Neuronal stem cell (in vitro differentiated cells): ENCODE measurements around the gene LIM2.

ENCODE experiments used
- DNase-seq: peaks from one replicate; pipeline ENCODE4 v3.0.0-alpha.2; 2013; ENCODE audit warnings: low spot score
- H2AFZ ChIP-seq: one replicate; pipeline ENCODE4 v1.6.1; 2013; ENCODE audit warnings: mild to moderate bottlenecking, low read length, inconsistent platforms
- H2AK5ac ChIP-seq: 2 replicates; pipeline ENCODE4 v1.6.1; 2013; ENCODE audit warnings: low read depth, mild to moderate bottlenecking, inconsistent platforms, low read length, moderate library complexity, mixed read lengths
- H2BK120ac ChIP-seq: 2 replicates; pipeline ENCODE4 v1.6.1; 2013; ENCODE audit warnings: low read depth, mild to moderate bottlenecking, inconsistent platforms, low read length, moderate library complexity, mixed read lengths
- H2BK12ac ChIP-seq: one replicate; pipeline ENCODE4 v1.6.1; 2013; ENCODE audit warnings: low read length, inconsistent platforms
- H2BK15ac ChIP-seq: 2 replicates; pipeline ENCODE4 v1.6.1; 2013; ENCODE audit warnings: mild to moderate bottlenecking, low read length, inconsistent platforms, mixed read lengths
- H2BK5ac ChIP-seq: one replicate; pipeline ENCODE4 v1.6.1; 2013; ENCODE audit warnings: inconsistent platforms, mild to moderate bottlenecking, low read length, moderate library complexity
- H3K14ac ChIP-seq: one replicate; pipeline ENCODE4 v1.6.1; 2013; ENCODE audit warnings: low read length, inconsistent platforms
- H3K18ac ChIP-seq: 2 replicates; pipeline ENCODE4 v1.6.1; 2013; ENCODE audit warnings: low read length, inconsistent platforms
- H3K23ac ChIP-seq: 2 replicates; pipeline ENCODE4 v1.6.1; 2013; ENCODE audit warnings: low read depth, mild to moderate bottlenecking, mixed read lengths, low read length, inconsistent platforms; ENCODE audit not compliant: poor library complexity
- H3K27ac ChIP-seq: replicated peaks from 3 replicates; pipeline ENCODE4 v1.5.1; 2013; ENCODE audit warnings: low read length, inconsistent platforms
- H3K27me3 ChIP-seq, 3 experiments: 2 replicates each; pipeline ENCODE4 v1.6.1; 2013; ENCODE audit warnings: low read length in 3 of 3, mild to moderate bottlenecking in 2 of 3, inconsistent platforms in 1 of 3, low read depth in 1 of 3, mixed read lengths in 1 of 3, moderate library complexity in 1 of 3; ENCODE audit not compliant: control insufficient read depth in 3 of 3, insufficient read depth in 3 of 3
- H3K36me3 ChIP-seq, 2 donors: replicated peaks in 1 of 2; 2 replicates each; pipeline ENCODE4 v1.6.1; 2013; ENCODE audit warnings: low read length in 2 of 2; ENCODE audit not compliant: control insufficient read depth in 2 of 2, insufficient read depth in 2 of 2
- H3K4ac ChIP-seq: 2 replicates; pipeline ENCODE4 v1.6.1; 2013; ENCODE audit warnings: inconsistent platforms, mild to moderate bottlenecking, low read length, moderate library complexity
- H3K4me1 ChIP-seq, 2 donors: 1 replicate in 1 of 2; 2 replicates in 1 of 2; pipeline ENCODE4 v1.6.1; 2013; ENCODE audit warnings: low read length in 2 of 2, low read depth in 1 of 2; ENCODE audit not compliant: control insufficient read depth in 2 of 2, insufficient read depth in 1 of 2
- H3K4me2 ChIP-seq: one replicate; pipeline ENCODE4 v1.6.1; 2013; ENCODE audit warnings: mild to moderate bottlenecking, low read length, inconsistent platforms; ENCODE audit not compliant: insufficient read depth, poor library complexity, severe bottlenecking
- H3K4me3 ChIP-seq, 2 donors: 2 replicates each; pipeline ENCODE4 v1.5.1; 2013; ENCODE audit warnings: low read length in 2 of 2, mild to moderate bottlenecking in 2 of 2, inconsistent platforms in 1 of 2, moderate library complexity in 1 of 2
- H3K79me1 ChIP-seq: one replicate; pipeline ENCODE4 v1.6.1; 2013; ENCODE audit warnings: low read depth, mild to moderate bottlenecking, inconsistent platforms, low read length, moderate library complexity
- H3K9ac ChIP-seq: one replicate; pipeline ENCODE4 v1.6.1; 2013; ENCODE audit warnings: mild to moderate bottlenecking, low read depth, low read length, inconsistent platforms; ENCODE audit not compliant: poor library complexity
- H3K9me3 ChIP-seq, 2 donors: replicated peaks in 1 of 2; 2 replicates each; pipeline versions ENCODE3 to v1.6.1; 2013; ENCODE audit warnings: low read length in 2 of 2, mild to moderate bottlenecking in 2 of 2, inconsistent platforms in 1 of 2, low read depth in 1 of 2, mixed read lengths in 1 of 2, moderate library complexity in 1 of 2; ENCODE audit not compliant: control insufficient read depth in 2 of 2, insufficient read depth in 1 of 2
- H4K8ac ChIP-seq: one replicate; pipeline ENCODE4 v1.6.1; 2013; ENCODE audit warnings: low read depth, mild to moderate bottlenecking, inconsistent platforms, low read length, moderate library complexity
- H4K91ac ChIP-seq: one replicate; pipeline ENCODE4 v1.6.1; 2013; ENCODE audit warnings: low read length, low read depth, mild to moderate bottlenecking, inconsistent platforms; ENCODE audit not compliant: poor library complexity
- WGBS, 2 donors: extraction: QIAGEN DNeasy Blood & Tissue Kit; methylation state at CpG; one replicate each; pipeline ENCODE4 v1.1.7; 2013; ENCODE audit warnings: missing lambda C conversion rate in 2 of 2, mixed read lengths in 1 of 2; ENCODE audit not compliant: insufficient read length in 2 of 2, insufficient replicate concordance in 1 of 2; ENCODE audit errors: extremely low coverage in 2 of 2; 5-methylcytosine and 5-hydroxymethylcytosine counted together

Gene LIM2

GRCh38 chr19:51365965-51366388 is 21.8 kb downstream of the LIM2 start, which contains the start of gene ETFB:
TSS of gene ETFB (minus strand) at chr19:51366388. CDS start at chr19:51366326, 62 bp downstream.
- Histone ChIP-seq H2AFZ (peak within 1 kb of the TSS; percentile 88), H3K4me3 (peak within 1 kb of the TSS; percentile 70 to 93), H3K9ac (peak within 1 kb of the TSS; percentile 95), H3K27me3 (peaks cover 0 to 5% (median 0%) of the 10 kb centered on the region in 3 experiments), H3K79me1 (peaks cover 4% of the 10 kb centered on the region), H3K4me1 (peaks cover 12 to 15% of the 10 kb centered on the region in 2 donors), H2BK5ac (peak within 1 kb of the TSS; percentile 99), H2BK120ac (peak within 1 kb of the TSS; percentile 21), H3K4ac (no peak within 1 kb of the TSS), H3K9me3 (no peaks in the 10 kb centered on the region), H2BK12ac (peak within 1 kb of the TSS; percentile 73), H3K23ac (peak within 1 kb of the TSS; percentile 93), H3K27ac (peak within 1 kb of the TSS; percentile 94), H3K14ac (peak within 1 kb of the TSS; percentile 49), H4K91ac (peak within 1 kb of the TSS; percentile 43), H2BK15ac (peak within 1 kb of the TSS; percentile 100), H3K18ac (peak within 1 kb of the TSS; percentile 97), H3K4me2 (peak within 1 kb of the TSS; percentile 94), H3K36me3 (no peaks in the 10 kb centered on the region), H2AK5ac (peak within 1 kb of the TSS; percentile 98), H4K8ac (no peak within 1 kb of the TSS)
- WGBS, 2 donors = no CpG with 5 or more reads among the region's 27 CpGs
- peak; percentile 24 for DNase-seq

DNA sequence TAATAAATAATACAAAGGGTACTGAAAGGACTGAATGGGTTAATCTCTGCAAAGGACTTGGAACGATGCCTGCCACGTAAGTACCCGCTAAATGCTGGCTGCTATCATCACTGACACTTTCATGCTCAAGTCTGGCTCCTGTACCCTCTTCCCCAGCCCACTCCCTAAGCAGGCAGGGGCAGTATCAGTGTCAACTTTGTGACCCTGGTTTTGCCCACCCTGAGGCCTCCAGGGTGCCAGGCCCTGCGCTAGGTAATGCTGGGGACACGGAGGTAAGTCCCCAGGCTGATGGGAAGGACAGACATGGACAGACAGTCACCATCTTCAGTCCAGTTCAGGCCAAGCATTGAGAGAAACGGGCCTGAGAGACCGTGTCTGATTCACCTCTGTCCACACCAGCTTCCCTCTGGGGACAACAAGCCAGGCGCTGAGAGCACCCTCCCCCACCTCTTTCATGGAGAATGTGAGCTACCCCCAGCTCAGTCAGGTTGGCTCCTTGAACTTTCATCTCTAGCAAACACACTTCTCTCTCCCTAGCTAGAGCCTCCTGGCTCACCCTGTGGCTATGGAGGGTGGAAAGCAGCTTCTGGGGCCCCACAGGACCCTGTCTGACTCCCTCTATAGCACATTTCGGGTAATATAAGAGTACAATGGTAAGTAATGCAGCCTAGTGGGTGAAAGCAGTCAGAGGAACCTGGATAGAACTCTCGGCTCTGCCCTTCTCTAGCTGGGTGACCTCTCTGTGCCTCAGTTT is 22.4 kb downstream of the LIM2 start:
- H2BK15ac ChIP-seq = peak overlapping the region; percentile 18
- H3K4me1 ChIP-seq = peaks cover 12 to 15% of the 10 kb centered on the region in 2 donors
- H3K9me3 ChIP-seq = no peaks in the 10 kb centered on the region
- H4K91ac ChIP-seq = peak overlapping the region; percentile 43
- no peak overlapping the region for H3K23ac ChIP-seq
- H3K27ac ChIP-seq = no peak overlapping the region
- no CpG with 5 or more reads among the region's 10 CpGs for WGBS, 2 donors
- peak overlapping the region; percentile 92 for H2AK5ac ChIP-seq
- H2BK12ac ChIP-seq = peak overlapping the region; percentile 2
- H4K8ac ChIP-seq = no peak overlapping the region
- H3K9ac ChIP-seq = peak overlapping the region; percentile 77
- H3K27me3 ChIP-seq = peaks cover 0 to 3% (median 0%) of the 10 kb centered on the region in 3 experiments
- H3K4me3 ChIP-seq = peak overlapping the region; percentile 70 to 81
- no peak overlapping the region for H3K4ac ChIP-seq
- H3K36me3 ChIP-seq = no peaks in the 10 kb centered on the region
- peak overlapping the region; percentile 75 for H2BK5ac ChIP-seq
- H3K79me1 ChIP-seq = peaks cover 4% of the 10 kb centered on the region
- H3K14ac ChIP-seq = no peak overlapping the region
- H3K4me2 ChIP-seq = peak overlapping the region; percentile 94
- peak overlapping the region; percentile 88 for H2AFZ ChIP-seq
- no peak for DNase-seq
- H2BK120ac ChIP-seq = no peak overlapping the region
- peak overlapping the region; percentile 8 for H3K18ac ChIP-seq

GRCh38 chr19:51364200-51365106 is 23.3 kb downstream of the LIM2 start:
- no peaks in the 10 kb centered on the region for H3K9me3 ChIP-seq
- H3K23ac ChIP-seq = peak overlapping the region; percentile 20
- H3K18ac ChIP-seq = peak overlapping the region; percentile 31
- H2BK15ac ChIP-seq = no peak overlapping the region
- no peaks in the 10 kb centered on the region for H3K36me3 ChIP-seq
- H2AK5ac ChIP-seq = peak overlapping the region; percentile 86
- H3K4ac ChIP-seq = no peak overlapping the region
- no peak overlapping the region for H3K4me3 ChIP-seq
- H3K4me2 ChIP-seq = no peak overlapping the region
- H3K27ac ChIP-seq = no peak overlapping the region
- no peak overlapping the region for H4K8ac ChIP-seq
- H3K14ac ChIP-seq = no peak overlapping the region
- H2BK5ac ChIP-seq = no peak overlapping the region
- no peak overlapping the region for H2BK120ac ChIP-seq
- no CpG with 5 or more reads among the region's 15 CpGs for WGBS, 2 donors
- H3K79me1 ChIP-seq = peaks cover 4% of the 10 kb centered on the region
- no peaks in the 10 kb centered on the region for H3K27me3 ChIP-seq
- peaks cover 12 to 15% of the 10 kb centered on the region in 2 donors for H3K4me1 ChIP-seq
- no peak overlapping the region for H4K91ac ChIP-seq
- DNase-seq = no peak
- no peak overlapping the region for H2AFZ ChIP-seq
- no peak overlapping the region for H3K9ac ChIP-seq
- H2BK12ac ChIP-seq = no peak overlapping the region
